Stimulated activated naive CD8-positive, alpha-beta T cell treated with anti-CD3 and anti-CD28 coated beads, Interleukin-15, Interleukin-2, amounts not matched to agents 100 ng/mL and 50 ng/mL, for 24 hours (primary cell): ENCODE measurements around the gene SUSD5.
A peak's percentile ranks its signal among the peaks of the same experiment; 100 is the strongest.
"Not testable (repeated sequence)": the region's sequence is repeated elsewhere in the genome, so short reads cannot be mapped to it uniquely, and the experiment has no call there.

Experiments
- H3K27ac Mint-ChIP-seq: one replicate; pipeline ENCODE4 v1.8.0; 2021; ENCODE audit warnings: mild to moderate bottlenecking, mixed read lengths
- H3K27me3 Mint-ChIP-seq: one replicate; pipeline ENCODE4 v1.8.0; 2021; ENCODE audit warnings: mixed read lengths
- H3K36me3 Mint-ChIP-seq: one replicate; pipeline ENCODE4 v1.8.0; 2021; ENCODE audit warnings: low read depth, mixed read lengths
- H3K4me1 Mint-ChIP-seq: one replicate; pipeline ENCODE4 v1.8.0; 2021; ENCODE audit warnings: low read depth, mixed read lengths
- H3K4me3 Mint-ChIP-seq: one replicate; pipeline ENCODE4 v1.8.0; 2021; ENCODE audit warnings: mild to moderate bottlenecking, mixed read lengths
- H3K9me3 Mint-ChIP-seq: one replicate; pipeline ENCODE4 v1.8.0; 2021; ENCODE audit warnings: mixed read lengths

SUSD5 gene

GRCh38 chr3:33128706-33129105, 89.9 kb downstream of the SUSD5 start:
- Mint-ChIP-seq H3K36me3 (peaks cover 4% of the 10 kb centered on the region), H3K27me3 (no peaks in the 10 kb centered on the region), H3K4me1 (peaks cover 13% of the 10 kb centered on the region), H3K27ac (no peak overlapping the region), H3K9me3 (no peaks in the 10 kb centered on the region), H3K4me3 (no peak overlapping the region)

GRCh38 chr3:33125840-33126239, 92.8 kb downstream of the SUSD5 start:
- no peaks in the 10 kb centered on the region for H3K27me3 Mint-ChIP-seq
- peaks cover 6% of the 10 kb centered on the region for H3K36me3 Mint-ChIP-seq
- no peak overlapping the region for H3K27ac Mint-ChIP-seq
- no peaks in the 10 kb centered on the region for H3K9me3 Mint-ChIP-seq
- H3K4me1 Mint-ChIP-seq = peaks cover 13% of the 10 kb centered on the region
- H3K4me3 Mint-ChIP-seq = no peak overlapping the region

GRCh38 chr3:33124638-33125037, 94.0 kb downstream of the SUSD5 start:
- Mint-ChIP-seq H3K9me3 (no peaks in the 10 kb centered on the region), H3K27ac (no peak overlapping the region), H3K4me3 (no peak overlapping the region), H3K4me1 (peaks cover 13% of the 10 kb centered on the region), H3K36me3 (peaks cover 9% of the 10 kb centered on the region), H3K27me3 (no peaks in the 10 kb centered on the region)

GRCh38 chr3:33122991-33123390, 95.6 kb downstream of the SUSD5 start:
- Mint-ChIP-seq H3K4me3 (no peak overlapping the region), H3K27ac (peak overlapping the region; percentile 50), H3K9me3 (no peaks in the 10 kb centered on the region), H3K27me3 (no peaks in the 10 kb centered on the region), H3K4me1 (peaks cover 13% of the 10 kb centered on the region), H3K36me3 (peaks cover 9% of the 10 kb centered on the region)

GRCh38 chr3:33119891-33120290, 98.7 kb downstream of the SUSD5 start:
- H3K36me3 Mint-ChIP-seq = peaks cover 9% of the 10 kb centered on the region
- H3K4me3 Mint-ChIP-seq = no peak overlapping the region
- H3K27me3 Mint-ChIP-seq = no peaks in the 10 kb centered on the region
- no peak overlapping the region for H3K27ac Mint-ChIP-seq
- no peaks in the 10 kb centered on the region for H3K9me3 Mint-ChIP-seq
- H3K4me1 Mint-ChIP-seq = peaks cover 27% of the 10 kb centered on the region

- no peaks in the 10 kb centered on the region for H3K9me3 Mint-ChIP-seq
- peaks cover 9% of the 10 kb centered on the region for H3K36me3 Mint-ChIP-seq
- H3K27me3 Mint-ChIP-seq = no peaks in the 10 kb centered on the region
- no peak overlapping the region for H3K4me3 Mint-ChIP-seq
- no peak overlapping the region for H3K27ac Mint-ChIP-seq
- H3K4me1 Mint-ChIP-seq = peaks cover 32% of the 10 kb centered on the region
Observed at GRCh38 chr3:33117461-33117860, 101.1 kb downstream of the SUSD5 start.

GRCh38 chr3:33115024-33115768, 103.4 kb downstream of the SUSD5 start:
- no peaks in the 10 kb centered on the region for H3K9me3 Mint-ChIP-seq
- H3K4me3 Mint-ChIP-seq = peak overlapping the region; percentile 83
- H3K27me3 Mint-ChIP-seq = no peaks in the 10 kb centered on the region
- H3K4me1 Mint-ChIP-seq = peaks cover 47% of the 10 kb centered on the region
- H3K36me3 Mint-ChIP-seq = no peaks in the 10 kb centered on the region
- no peak overlapping the region for H3K27ac Mint-ChIP-seq

GRCh38 chr3:33114622-33115023, 104.0 kb downstream of the SUSD5 start:
- H3K27ac Mint-ChIP-seq = no peak overlapping the region
- no peaks in the 10 kb centered on the region for H3K27me3 Mint-ChIP-seq
- no peaks in the 10 kb centered on the region for H3K9me3 Mint-ChIP-seq
- no peaks in the 10 kb centered on the region for H3K36me3 Mint-ChIP-seq
- H3K4me3 Mint-ChIP-seq = peak overlapping the region; percentile 83
- H3K4me1 Mint-ChIP-seq = peaks cover 47% of the 10 kb centered on the region

GRCh38 chr3:33113772-33114621, 104.6 kb downstream of the SUSD5 start, which contains the start of gene CRTAP:
Gene CRTAP, plus strand, starts transcription at chr3:33114014. Its CDS starts 64 bp downstream, at chr3:33114078.
- Mint-ChIP-seq H3K27me3 (no peaks in the 10 kb centered on the region), H3K27ac (peak within 1 kb of the TSS; percentile 75), H3K4me1 (peaks cover 47% of the 10 kb centered on the region), H3K9me3 (no peaks in the 10 kb centered on the region), H3K36me3 (no peaks in the 10 kb centered on the region), H3K4me3 (peak within 1 kb of the TSS; percentile 83)

- Mint-ChIP-seq H3K27ac (no peak overlapping the region), H3K27me3 (no peaks in the 10 kb centered on the region), H3K36me3 (no peaks in the 10 kb centered on the region), H3K9me3 (no peaks in the 10 kb centered on the region), H3K4me1 (peaks cover 47% of the 10 kb centered on the region), H3K4me3 (no peak overlapping the region)
Observed at GRCh38 chr3:33111581-33111980, 107.0 kb downstream of the SUSD5 start.

- H3K4me3 Mint-ChIP-seq, H3K4me1 Mint-ChIP-seq, H3K27ac Mint-ChIP-seq, H3K9me3 Mint-ChIP-seq, H3K36me3 Mint-ChIP-seq, H3K27me3 Mint-ChIP-seq: not testable (repeated sequence)
Observed at GRCh38 chr3:33106854-33107253, 111.8 kb downstream of the SUSD5 start.

GRCh38 chr3:33105341-33105948, 113.2 kb downstream of the SUSD5 start:
- H3K36me3 Mint-ChIP-seq = no peaks in the 10 kb centered on the region

GRCh38 chr3:33104803-33105202, 113.8 kb downstream of the SUSD5 start:
- Mint-ChIP-seq H3K27ac (no peak overlapping the region), H3K4me1 (no peaks in the 10 kb centered on the region), H3K36me3 (no peaks in the 10 kb centered on the region), H3K4me3 (no peak overlapping the region), H3K9me3 (no peaks in the 10 kb centered on the region), H3K27me3 (peaks cover 4% of the 10 kb centered on the region)

More at GRCh38 chr3:33105341-33105948, 113.2 kb downstream of the SUSD5 start:
- Mint-ChIP-seq H3K4me3 (no peak overlapping the region), H3K27me3 (peaks cover 4% of the 10 kb centered on the region), H3K9me3 (no peaks in the 10 kb centered on the region), H3K27ac (no peak overlapping the region), H3K4me1 (no peaks in the 10 kb centered on the region)

GRCh38 chr3:33103480-33103879, 115.1 kb downstream of the SUSD5 start:
- Mint-ChIP-seq H3K4me3 (no peak overlapping the region), H3K36me3 (no peaks in the 10 kb centered on the region), H3K27me3 (peaks cover 4% of the 10 kb centered on the region), H3K27ac (no peak overlapping the region), H3K9me3 (no peaks in the 10 kb centered on the region), H3K4me1 (no peaks in the 10 kb centered on the region)

GRCh38 chr3:33103034-33103433, 115.6 kb downstream of the SUSD5 start:
- H3K36me3 Mint-ChIP-seq = no peaks in the 10 kb centered on the region
- no peak overlapping the region for H3K27ac Mint-ChIP-seq
- peaks cover 4% of the 10 kb centered on the region for H3K27me3 Mint-ChIP-seq
- H3K4me1 Mint-ChIP-seq = no peaks in the 10 kb centered on the region
- H3K4me3 Mint-ChIP-seq = no peak overlapping the region
- no peaks in the 10 kb centered on the region for H3K9me3 Mint-ChIP-seq
